GM12892 (cell line): Measurements from ENCODE around the gene METTL2B.
"Not testable (repeated sequence)": the region's sequence is repeated elsewhere in the genome, so short reads cannot be mapped to it uniquely, and the experiment has no call there.

Experiments used
- POLR2A ChIP-seq: IDR thresholded peaks from 2 replicates; pipeline ENCODE4 v1.6.1; 2011; ENCODE audit warnings: low read depth, low read length, control low read depth
- POLR2AphosphoS5 ChIP-seq: IDR thresholded peaks from 2 replicates; pipeline ENCODE4 v1.6.1; 2011; ENCODE audit warnings: low read depth, low read length, control low read depth
- TAF1 ChIP-seq: IDR thresholded peaks from 2 replicates; pipeline ENCODE4 v1.6.1; 2011; ENCODE audit warnings: low read depth, mild to moderate bottlenecking, control low read depth, low read length, borderline replicate concordance

DNA sequence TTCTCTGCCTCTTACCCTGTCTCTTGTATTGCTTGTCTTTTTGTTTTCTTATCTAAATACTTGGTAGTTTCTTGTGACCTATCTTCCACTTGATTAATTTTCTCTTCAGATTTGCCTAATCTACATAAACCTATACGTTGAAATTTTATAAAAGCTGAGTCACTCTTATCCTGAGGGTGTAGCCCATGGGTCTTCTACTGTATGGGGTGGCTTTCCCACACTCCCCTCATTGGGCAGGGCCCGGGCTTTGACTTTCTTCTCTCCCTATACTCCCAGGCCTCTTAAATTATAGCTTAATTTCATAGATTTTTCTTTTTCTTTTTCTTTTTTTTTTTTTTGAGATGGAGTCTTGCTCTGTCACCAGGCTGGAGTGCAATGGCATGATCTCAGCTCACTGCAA, 66.0 kb downstream of the METTL2B start:
- not testable (repeated sequence) for TF ChIP-seq POLR2A, POLR2AphosphoS5, TAF1
